H1 (cell line): ENCODE measurements around the gene NTN1. TPM values are rescaled to one million over a fixed set of nuclear protein-coding genes. Genes with fewer than 3 reads are reported as not detected.

Experiments
- CTCF ChIA-PET: fragments of 300-600 bp; sonication (Branson Sonifier 250); formaldehyde crosslinking; loops from one replicate; lab custom pipeline; 2021; ENCODE audit not compliant: partially characterized antibody; lab: Charles Lee
- POLR2A ChIA-PET: fragments of 300-600 bp; sonication (Branson Sonifier 250); formaldehyde crosslinking; loops from one replicate; lab custom pipeline; 2021; ENCODE audit warnings: inconsistent platforms; ENCODE audit not compliant: partially characterized antibody; lab: Charles Lee
- DNase-seq, 2 experiments: peaks; one replicate each; pipeline versions ENCODE4 v3.0.0 to v3.0.0-alpha.2; 2010 to 2022; ENCODE audit warnings: low spot score in 2 of 2, low read depth in 1 of 2, mixed read lengths in 1 of 2
- FAIRE-seq: peaks from 2 replicates; lab custom pipeline; 2011; peaks lifted over from hg19 to GRCh38; lab: Jason Lieb, UNC
- H2AFZ ChIP-seq: 2 replicates; pipeline ENCODE4 v1.8.1; 2012; ENCODE audit warnings: low read length, inconsistent platforms
- H2AK5ac ChIP-seq: 2 replicates; pipeline ENCODE4 v1.6.1; 2013; ENCODE audit warnings: low read depth, low read length
- H2BK120ac ChIP-seq: replicated peaks from 2 replicates; pipeline ENCODE3; 2013; ENCODE audit warnings: low read depth, low read length, inconsistent platforms
- H2BK12ac ChIP-seq: 2 replicates; pipeline ENCODE4 v1.6.1; 2013; ENCODE audit warnings: low read depth, low read length
- H2BK15ac ChIP-seq: 2 replicates; pipeline ENCODE4 v1.6.1; 2013; ENCODE audit warnings: low read length
- H2BK20ac ChIP-seq: 2 replicates; pipeline ENCODE4 v1.6.1; 2013; ENCODE audit warnings: low read length
- H2BK5ac ChIP-seq: 2 replicates; pipeline ENCODE4 v1.6.1; 2013; ENCODE audit warnings: low read depth, low read length
- H3K14ac ChIP-seq: 2 replicates; pipeline ENCODE4 v1.6.1; 2013; ENCODE audit warnings: inconsistent platforms; ENCODE audit not compliant: insufficient read length
- H3K18ac ChIP-seq: 2 replicates; pipeline ENCODE4 v1.6.1; 2013; ENCODE audit warnings: low read length; ENCODE audit errors: extremely low read depth
- H3K23ac ChIP-seq: 2 replicates; pipeline ENCODE4 v1.6.1; 2013; ENCODE audit warnings: inconsistent platforms; ENCODE audit not compliant: insufficient read length
- H3K23me2 ChIP-seq: 2 replicates; pipeline ENCODE4 v1.6.1; 2013; ENCODE audit warnings: low read depth, low read length
- H3K27ac ChIP-seq: 2 replicates; pipeline ENCODE4 v1.6.1; 2011; ENCODE audit warnings: low read depth, low read length, inconsistent platforms
- H3K27me3 ChIP-seq, 4 experiments: replicated peaks in 1 of 4; 1 replicate in 1 of 4; 2 replicates in 3 of 4; pipeline versions ENCODE4 v1.6.1 to v1.8.1; 2011 to 2013; ENCODE audit warnings: low read length in 3 of 4, mild to moderate bottlenecking in 3 of 4, inconsistent platforms in 2 of 4, mixed read lengths in 2 of 4, moderate library complexity in 1 of 4; ENCODE audit not compliant: control insufficient read depth in 3 of 4, insufficient read depth in 3 of 4; ENCODE audit errors: extremely low read depth in 1 of 4
- H3K36me3 ChIP-seq, 4 experiments: 2 replicates each; pipeline versions ENCODE4 v1.6.1 to v1.8.1; 2011 to 2013; ENCODE audit warnings: mild to moderate bottlenecking in 4 of 4, low read length in 3 of 4, moderate library complexity in 2 of 4, control low read depth in 1 of 4, inconsistent platforms in 1 of 4; ENCODE audit not compliant: insufficient read depth in 4 of 4, control insufficient read depth in 2 of 4
- H3K4ac ChIP-seq: replicated peaks from 2 replicates; pipeline ENCODE3; 2013; ENCODE audit warnings: low read length, low read depth, mixed read lengths, inconsistent platforms; ENCODE audit not compliant: insufficient read length
- H3K4me1 ChIP-seq, 4 experiments: replicated peaks in 1 of 4; 1 replicate in 1 of 4; 2 replicates in 3 of 4; pipeline versions ENCODE4 v1.6.1 to v1.8.1; 2011 to 2013; ENCODE audit warnings: low read length in 3 of 4, inconsistent platforms in 2 of 4, mixed read lengths in 1 of 4; ENCODE audit not compliant: insufficient read depth in 4 of 4, control insufficient read depth in 3 of 4
- H3K4me2 ChIP-seq, 2 experiments: 2 replicates each; pipeline versions ENCODE4 v1.6.1 to v1.8.1; 2011 to 2013; ENCODE audit warnings: low read depth in 2 of 2, low read length in 2 of 2, control low read depth in 1 of 2, inconsistent platforms in 1 of 2, mild to moderate bottlenecking in 1 of 2; ENCODE audit not compliant: insufficient read depth in 1 of 2
- H3K4me3 ChIP-seq, 4 experiments: fragments of 200-600, 300-600 bp in 1 of 4; sonication (generic), shearing (Covaris generic), sonication (Bioruptor Twin) in 1 of 4; 2 replicates each; pipeline versions ENCODE4 v1.5.1 to v1.8.1; 2011 to 2016; ENCODE audit warnings: low read length in 4 of 4, low read depth in 3 of 4, control low read depth in 2 of 4, inconsistent platforms in 2 of 4, mild to moderate bottlenecking in 2 of 4, mixed read lengths in 1 of 4, moderate library complexity in 1 of 4; ENCODE audit not compliant: insufficient read depth in 2 of 4; ENCODE audit errors: extremely low read depth in 1 of 4
- H3K56ac ChIP-seq: replicated peaks from 2 replicates; pipeline ENCODE3; 2013; ENCODE audit warnings: low read depth, mild to moderate bottlenecking, mixed read lengths, low read length, inconsistent platforms; ENCODE audit not compliant: insufficient read length
- H3K79me1 ChIP-seq: 2 replicates; pipeline ENCODE4 v1.6.1; 2013; ENCODE audit warnings: low read depth, low read length, control low read depth
- H3K79me2 ChIP-seq, 2 experiments: 2 replicates each; pipeline versions ENCODE4 v1.6.1 to v1.8.1; 2012 to 2013; ENCODE audit warnings: low read length in 2 of 2, mild to moderate bottlenecking in 2 of 2, inconsistent platforms in 1 of 2; ENCODE audit not compliant: insufficient read depth in 2 of 2, control insufficient read depth in 1 of 2
- H3K9ac ChIP-seq, 4 experiments: replicated peaks in 1 of 4; 1 replicate in 1 of 4; 2 replicates in 3 of 4; pipeline versions ENCODE4 v1.6.1 to v1.8.1; 2011 to 2013; ENCODE audit warnings: low read depth in 3 of 4, low read length in 3 of 4, control low read depth in 2 of 4, mild to moderate bottlenecking in 2 of 4, moderate library complexity in 2 of 4, inconsistent platforms in 1 of 4; ENCODE audit errors: extremely low read depth in 1 of 4
- H3K9me3 ChIP-seq, 2 experiments: 2 replicates each; pipeline versions ENCODE4 v1.6.1 to v1.8.1; 2012 to 2013; ENCODE audit warnings: mild to moderate bottlenecking in 2 of 2, moderate library complexity in 2 of 2, control low read depth in 1 of 2, inconsistent platforms in 1 of 2, low read depth in 1 of 2, low read length in 1 of 2, mixed read lengths in 1 of 2; ENCODE audit not compliant: insufficient read depth in 2 of 2
- H4K20me1 ChIP-seq, 2 experiments: replicated peaks in 1 of 2; 2 replicates each; pipeline versions ENCODE3 to v1.8.1; 2011 to 2013; ENCODE audit warnings: inconsistent platforms in 2 of 2, low read length in 2 of 2, mild to moderate bottlenecking in 1 of 2; ENCODE audit not compliant: insufficient read depth in 2 of 2, control insufficient read depth in 1 of 2
- H4K5ac ChIP-seq: 2 replicates; pipeline ENCODE4 v1.6.1; 2013; ENCODE audit warnings: low read length, low read depth, mixed read lengths, inconsistent platforms; ENCODE audit not compliant: insufficient read length
- H4K8ac ChIP-seq: 2 replicates; pipeline ENCODE4 v1.8.0; 2013; ENCODE audit warnings: mild to moderate bottlenecking, moderate library complexity, low read length, inconsistent platforms; ENCODE audit not compliant: insufficient read depth; ENCODE audit errors: extremely low read depth
- H4K91ac ChIP-seq: replicated peaks from 2 replicates; pipeline ENCODE3; 2013; ENCODE audit warnings: low read length, mixed read lengths, inconsistent platforms; ENCODE audit not compliant: insufficient read length
- BRCA1 ChIP-seq: IDR thresholded peaks from 2 replicates; pipeline ENCODE4 v1.6.1; 2012; ENCODE audit warnings: low read depth, low read length, improper control_type of control experiment
- CBX8 ChIP-seq: fragments of 300-800, 300-1000 bp; sonication (generic); IDR thresholded peaks from 2 replicates; pipeline ENCODE4 v1.7.1; 2016; ENCODE audit warnings: low read depth, low read length, borderline replicate concordance
- CTBP2 ChIP-seq: IDR thresholded peaks from 2 replicates; pipeline ENCODE4 v1.7.0; 2011; ENCODE audit warnings: borderline replicate concordance, mild to moderate bottlenecking, moderate library complexity, mixed read lengths, low read length; ENCODE audit not compliant: insufficient read depth, insufficient read length
- GTF2F1 ChIP-seq: IDR thresholded peaks from 2 replicates; pipeline ENCODE4 v1.6.1; 2012; ENCODE audit warnings: low read depth, low read length, improper control_type of control experiment, borderline replicate concordance
- NANOG ChIP-seq: IDR thresholded peaks from 2 replicates; pipeline ENCODE4 v1.6.1; 2011; ENCODE audit warnings: low read length, low read depth, mild to moderate bottlenecking, inconsistent platforms; ENCODE audit not compliant: insufficient read depth, poor library complexity, severe bottlenecking
- PHF8 ChIP-seq: fragments of 200-600 bp; sonication (generic); conservative IDR thresholded peaks from 2 replicates; pipeline ENCODE4 v1.7.1; 2012; ENCODE audit warnings: low read depth, mild to moderate bottlenecking, inconsistent platforms, low read length, moderate library complexity
- RAD21 ChIP-seq, 2 experiments: IDR thresholded peaks in 1 of 2; conservative IDR thresholded peaks in 1 of 2; 2 replicates each; pipeline ENCODE4 v1.6.1; 2011; ENCODE audit warnings: low read depth in 2 of 2, low read length in 2 of 2, improper control_type of control experiment in 1 of 2, inconsistent platforms in 1 of 2, mild to moderate bottlenecking in 1 of 2, moderate library complexity in 1 of 2
- RXRA ChIP-seq: IDR thresholded peaks from 2 replicates; pipeline ENCODE4 v1.6.1; 2011; ENCODE audit warnings: low read depth, mild to moderate bottlenecking, low read length, moderate library complexity; ENCODE audit not compliant: insufficient read depth
- SRF ChIP-seq: IDR thresholded peaks from 2 replicates; pipeline ENCODE4 v1.6.1; 2011; ENCODE audit warnings: mild to moderate bottlenecking, low read depth, low read length, moderate library complexity
- WGBS, 2 experiments: shearing (Covaris generic) in 1 of 2; methylation state at CpG; one replicate each; pipeline versions ENCODE4 v1.1.6 to v1.1.7; 2013 to 2015; ENCODE audit warnings: low lambda C conversion rate in 2 of 2, mixed read lengths in 2 of 2, inconsistent platforms in 1 of 2, low coverage in 1 of 2, missing lambda C conversion rate in 1 of 2; ENCODE audit not compliant: insufficient replicate concordance in 2 of 2, insufficient coverage in 1 of 2, insufficient read length in 1 of 2; ENCODE audit errors: extremely low coverage in 1 of 2, missing lambda C conversion rate in 1 of 2; 5-methylcytosine and 5-hydroxymethylcytosine counted together
- polyA plus RNA-seq, 7 experiments: library from polyadenylated mRNA; depleted of rRNA in 3 of 7; stranded (reverse) in 5 of 7; unstranded in 2 of 7; fragments of >200 nt in 5 of 7; fragments of 200-250 nt in 2 of 7; gene quantifications; 1 replicate in 5 of 7; 2 replicates in 1 of 7; 4 replicates in 1 of 7; pipeline versions ENCODE4 v1.2.1 to v1.2.3, GENCODE V29; 2011 to 2013; ENCODE audit warnings: missing spikeins in 2 of 7, mixed read lengths in 2 of 7
- total RNA-seq: library from RNA; stranded (reverse); fragmentation: NEBNext Ultra II Directional; extraction: Animal tissue kit (Norgen Biotek cat#: 25700); gene quantifications from 2 replicates; pipeline ENCODE4 v1.2.1, GENCODE V29; 2021
- TF ChIP-seq, protein P1 (sequence below), 3 experiments: IDR thresholded peaks; 1 replicate in 2 of 3; 2 replicates in 1 of 3; pipeline versions ENCODE4 v1.5.1 to v1.6.1; 2011; ENCODE audit warnings: low read length in 3 of 3, mild to moderate bottlenecking in 3 of 3, inconsistent platforms in 2 of 3, low read depth in 1 of 3, moderate library complexity in 1 of 3; ENCODE audit not compliant: insufficient read depth in 1 of 3; ENCODE audit errors: control extremely low read depth in 1 of 3

Gene NTN1
- total and polyA plus RNA-seq, 2 of the 8 experiments (the other 6 are each of a cell fraction or from before 2014, with no cell fraction given), result 2.0 to 2.3 TPM

DNA sequence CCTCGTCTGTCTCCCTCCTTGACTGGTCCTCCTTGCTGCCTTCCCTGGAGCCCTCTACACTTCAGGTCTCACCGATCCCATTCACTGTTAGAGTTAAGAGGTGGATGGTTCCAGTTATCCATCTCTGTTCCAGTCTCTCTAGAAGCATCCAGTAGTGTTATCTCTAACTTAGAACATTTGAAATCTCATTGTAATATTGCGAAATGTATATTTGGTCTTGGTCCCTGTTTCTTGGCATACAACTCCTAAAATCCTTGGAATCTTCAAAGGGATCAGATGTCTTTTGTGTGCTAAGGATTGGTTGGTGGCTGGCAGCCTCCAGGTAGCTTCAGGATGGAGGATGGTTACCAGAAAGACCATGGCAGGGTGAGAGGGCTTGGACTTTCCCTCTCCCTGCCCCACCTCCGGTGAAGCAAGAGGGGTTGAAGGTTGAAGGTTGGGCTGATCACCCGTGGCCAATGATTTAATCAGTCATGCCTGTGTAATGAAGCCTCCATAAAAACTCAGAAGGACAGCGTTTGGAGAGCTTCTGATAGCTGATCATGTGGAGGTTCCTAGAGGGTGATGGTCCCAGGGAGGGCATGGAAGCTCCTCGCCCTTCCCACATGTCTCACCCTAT lies 59.1 kb downstream of the NTN1 start:
- no peak overlapping the region for H3K27ac ChIP-seq
- no peak overlapping the region for H2BK15ac ChIP-seq
- no peak overlapping the region for H2BK12ac ChIP-seq
- no peak overlapping the region for H4K91ac ChIP-seq
- no peaks in the 10 kb centered on the region for H4K20me1 ChIP-seq
- H3K4me1 ChIP-seq, result no peaks in the 10 kb centered on the region
- H4K5ac ChIP-seq, result no peak overlapping the region
- no peak overlapping the region for H3K4me3 ChIP-seq
- ChIA-PET POLR2A (no interaction called here), CTCF (interaction anchor here (0.9 to 1.0 kb wide), 2 partner anchors 11 to 118 kb away, joined by 3 to 4 read pairs; no protein-coding TSS in a partner anchor)
- no peaks in the 10 kb centered on the region for H3K9me3 ChIP-seq
- H2BK5ac ChIP-seq, result no peak overlapping the region
- H3K4ac ChIP-seq, result no peak overlapping the region
- FAIRE-seq, result no peak
- H3K9ac ChIP-seq, result no peak overlapping the region
- no peaks in the 10 kb centered on the region for H3K36me3 ChIP-seq
- H3K23ac ChIP-seq, result no peak overlapping the region
- H3K56ac ChIP-seq, result no peak overlapping the region
- H4K8ac ChIP-seq, result no peak overlapping the region; the same call in 1 of the 2 replicates
- H3K79me2 ChIP-seq, result no peaks in the 10 kb centered on the region
- H3K14ac ChIP-seq, result no peak overlapping the region
- H3K79me1 ChIP-seq, result no peaks in the 10 kb centered on the region
- H2BK120ac ChIP-seq, result no peak overlapping the region
- no peak overlapping the region for H3K18ac ChIP-seq
- no peaks in the 10 kb centered on the region for H3K27me3 ChIP-seq
- DNase-seq, result no peak
- no peaks in the 10 kb centered on the region; the same call in 1 of the 2 replicates for H3K23me2 ChIP-seq
- H2AK5ac ChIP-seq, result no peak overlapping the region
- H3K4me2 ChIP-seq, result no peak overlapping the region
- no peak overlapping the region for H2BK20ac ChIP-seq
- 74% methylated on average over 7 of the region's 7 CpGs; no CpG with 5 or more reads in 1 of the 2 experiments for WGBS, 2 experiments
- H2AFZ ChIP-seq, result no peak overlapping the region
- TF ChIP-seq CBX8 (no peak), BRCA1 (no peak), RXRA (no peak), SRF (no peak), NANOG (no peak), CTBP2 (no peak), GTF2F1 (no peak), RAD21 (IDR thresholded peaks at IDR 0.05 in 1 of 2, conservative IDR thresholded peaks at IDR 0.05 in 1 of 2; ENCODE audit: low read depth in 2 of 2, low read length in 2 of 2) (no peak), PHF8 (no peak)
- TF ChIP-seq, protein P1, sequence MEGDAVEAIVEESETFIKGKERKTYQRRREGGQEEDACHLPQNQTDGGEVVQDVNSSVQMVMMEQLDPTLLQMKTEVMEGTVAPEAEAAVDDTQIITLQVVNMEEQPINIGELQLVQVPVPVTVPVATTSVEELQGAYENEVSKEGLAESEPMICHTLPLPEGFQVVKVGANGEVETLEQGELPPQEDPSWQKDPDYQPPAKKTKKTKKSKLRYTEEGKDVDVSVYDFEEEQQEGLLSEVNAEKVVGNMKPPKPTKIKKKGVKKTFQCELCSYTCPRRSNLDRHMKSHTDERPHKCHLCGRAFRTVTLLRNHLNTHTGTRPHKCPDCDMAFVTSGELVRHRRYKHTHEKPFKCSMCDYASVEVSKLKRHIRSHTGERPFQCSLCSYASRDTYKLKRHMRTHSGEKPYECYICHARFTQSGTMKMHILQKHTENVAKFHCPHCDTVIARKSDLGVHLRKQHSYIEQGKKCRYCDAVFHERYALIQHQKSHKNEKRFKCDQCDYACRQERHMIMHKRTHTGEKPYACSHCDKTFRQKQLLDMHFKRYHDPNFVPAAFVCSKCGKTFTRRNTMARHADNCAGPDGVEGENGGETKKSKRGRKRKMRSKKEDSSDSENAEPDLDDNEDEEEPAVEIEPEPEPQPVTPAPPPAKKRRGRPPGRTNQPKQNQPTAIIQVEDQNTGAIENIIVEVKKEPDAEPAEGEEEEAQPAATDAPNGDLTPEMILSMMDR (IDR thresholded peaks at IDR 0.05; ENCODE audit: control extremely low read depth in 1 of 3, insufficient read depth in 1 of 3, low read depth in 1 of 3, low read length in 3 of 3), result no peak
